Prostate gland (tissue), 2 donors: Measurements from ENCODE around the gene SERPINB2. TPM values are rescaled to one million over a fixed set of nuclear protein-coding genes. Genes with fewer than 3 reads are reported as not detected.
"Not testable (repeated sequence)": the region's sequence is repeated elsewhere in the genome, so short reads cannot be mapped to it uniquely, and the experiment has no call there.

Experiments
- DNase-seq: peaks from one replicate; pipeline ENCODE4 v3.0.0-alpha.2; 2019; ENCODE audit warnings: low spot score
- H3K27ac ChIP-seq, 2 donors: fragments of 200-600 bp; sonication (generic); 2 replicates each; pipeline ENCODE4 v1.5.1; 2017 to 2019
- H3K27me3 ChIP-seq: fragments of 200-600 bp; sonication (generic); replicated peaks from 2 replicates; pipeline ENCODE4 v1.5.1; 2019; ENCODE audit not compliant: insufficient read depth
- H3K36me3 ChIP-seq, 2 donors: fragments of 200-600 bp; sonication (generic); 1 replicate in 1 of 2; 2 replicates in 1 of 2; pipeline versions ENCODE4 v1.5.1 to v1.8.1; 2017 to 2019
- H3K4me1 ChIP-seq: fragments of 200-600 bp; sonication (generic); replicated peaks from 2 replicates; pipeline ENCODE4 v1.5.1; 2019
- H3K4me3 ChIP-seq, 2 donors: fragments of 200-600 bp; sonication (generic); 2 replicates each; pipeline ENCODE4 v1.5.1; 2017 to 2019
- H3K9me3 ChIP-seq: fragments of 200-600 bp; sonication (generic); 2 replicates; pipeline ENCODE4 v1.5.1; 2017
- POLR2A ChIP-seq: fragments of 450-650 bp; IDR thresholded peaks from one replicate; pipeline ENCODE4 v1.6.1; 2016; ENCODE audit warnings: antibody characterized with exemption, mild to moderate bottlenecking
- POLR2AphosphoS5 ChIP-seq: sonication (generic); formaldehyde crosslinking; IDR thresholded peaks from one replicate; pipeline ENCODE4 v1.6.1; 2017; ENCODE audit warnings: antibody characterized with exemption
- WGBS: methylation state at CpG from one replicate; pipeline ENCODE4 v1.1.5; 2018; 5-methylcytosine and 5-hydroxymethylcytosine counted together
- intact Hi-C: fragments of 100-400 bp; cut with DNase I; formaldehyde crosslinking; loops from one replicate; pipeline ENCODE4 v1.14.2; 2022
- total RNA-seq, 2 donors: library from RNA; depleted of rRNA; stranded (reverse); fragments of >200 nt; gene quantifications; one replicate each; pipeline ENCODE4 v1.1.0, GENCODE V29; 2016
- TF ChIP-seq, protein P1 (sequence below), 4 experiments: fragments of 200-600 bp in 2 of 4; fragments of 450-650 bp in 2 of 4; sonication (generic) in 2 of 4; IDR thresholded peaks; 1 replicate in 3 of 4; 2 replicates in 1 of 4; pipeline ENCODE4 v1.5.1; 2016 to 2019; ENCODE audit warnings: antibody characterized with exemption in 4 of 4, mild to moderate bottlenecking in 2 of 4, moderate library complexity in 2 of 4

Gene SERPINB2
- total RNA-seq, 2 donors from 2014 or later = 0.18 to 0.62 TPM

- Histone ChIP-seq H3K27me3 (no peaks in the 10 kb centered on the region), H3K4me1 (no peaks in the 10 kb centered on the region), H3K36me3 (no peaks in the 10 kb centered on the region), H3K4me3 (no peak overlapping the region), H3K9me3 (no peaks in the 10 kb centered on the region), H3K27ac (no peak overlapping the region)
- no peak for DNase-seq
- WGBS = 54% methylated on average over 8 of the region's 8 CpGs
- intact Hi-C loops = no loop called here
- no peak for TF ChIP-seq POLR2AphosphoS5
- TF ChIP-seq, protein P1, sequence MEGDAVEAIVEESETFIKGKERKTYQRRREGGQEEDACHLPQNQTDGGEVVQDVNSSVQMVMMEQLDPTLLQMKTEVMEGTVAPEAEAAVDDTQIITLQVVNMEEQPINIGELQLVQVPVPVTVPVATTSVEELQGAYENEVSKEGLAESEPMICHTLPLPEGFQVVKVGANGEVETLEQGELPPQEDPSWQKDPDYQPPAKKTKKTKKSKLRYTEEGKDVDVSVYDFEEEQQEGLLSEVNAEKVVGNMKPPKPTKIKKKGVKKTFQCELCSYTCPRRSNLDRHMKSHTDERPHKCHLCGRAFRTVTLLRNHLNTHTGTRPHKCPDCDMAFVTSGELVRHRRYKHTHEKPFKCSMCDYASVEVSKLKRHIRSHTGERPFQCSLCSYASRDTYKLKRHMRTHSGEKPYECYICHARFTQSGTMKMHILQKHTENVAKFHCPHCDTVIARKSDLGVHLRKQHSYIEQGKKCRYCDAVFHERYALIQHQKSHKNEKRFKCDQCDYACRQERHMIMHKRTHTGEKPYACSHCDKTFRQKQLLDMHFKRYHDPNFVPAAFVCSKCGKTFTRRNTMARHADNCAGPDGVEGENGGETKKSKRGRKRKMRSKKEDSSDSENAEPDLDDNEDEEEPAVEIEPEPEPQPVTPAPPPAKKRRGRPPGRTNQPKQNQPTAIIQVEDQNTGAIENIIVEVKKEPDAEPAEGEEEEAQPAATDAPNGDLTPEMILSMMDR (IDR thresholded peaks at IDR 0.05) = no peak
- no peak for TF ChIP-seq POLR2A
These were observed 40.8 kb downstream of the SERPINB2 start for GRCh38 chr18:63928331-63928730.

GRCh38 chr18:63929369-63929768 lies 41.9 kb downstream of the SERPINB2 start:
- H3K27me3 ChIP-seq, DNase-seq, H3K36me3 ChIP-seq, H3K4me3 ChIP-seq, H3K9me3 ChIP-seq, H3K27ac ChIP-seq, intact Hi-C loops, H3K4me1 ChIP-seq: not testable (repeated sequence)

DNA sequence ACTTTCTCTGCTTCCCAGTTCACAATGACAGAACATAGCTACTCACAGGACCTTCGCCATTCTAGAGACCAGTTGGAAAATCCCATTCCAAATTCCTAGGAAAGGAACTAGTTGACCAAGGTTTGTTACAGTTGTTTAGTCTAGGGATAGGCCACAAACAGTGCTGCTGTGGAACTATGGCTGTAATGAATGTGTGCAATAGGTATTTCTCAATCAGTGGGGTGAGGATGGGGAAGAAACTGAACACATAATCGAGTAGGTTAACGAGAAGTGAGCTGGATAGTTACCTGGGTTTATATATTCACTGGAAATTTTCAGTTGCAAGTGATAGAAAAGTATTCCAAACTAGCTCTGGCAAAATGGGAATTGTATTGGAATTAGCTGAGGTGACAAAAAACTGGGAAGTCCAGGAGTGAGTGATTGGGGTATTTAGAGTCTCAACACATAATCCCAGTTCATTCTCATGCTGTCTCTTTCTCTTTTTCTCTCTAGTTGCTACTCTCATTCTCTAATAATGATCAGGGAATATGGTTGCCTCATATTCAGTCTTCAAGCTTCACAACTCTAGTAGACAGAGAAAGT lies 43.4 kb downstream of the SERPINB2 start:
- no peak overlapping the region for H3K4me3 ChIP-seq
- H3K27me3 ChIP-seq = no peaks in the 10 kb centered on the region
- H3K36me3 ChIP-seq = no peaks in the 10 kb centered on the region
- intact Hi-C loops = no loop called here
- no peak for DNase-seq
- WGBS = 84% methylated on average over 3 of the region's 3 CpGs
- H3K4me1 ChIP-seq = no peaks in the 10 kb centered on the region
- TF ChIP-seq POLR2AphosphoS5 (no peak), POLR2A (no peak)
- TF ChIP-seq, protein P1 (IDR thresholded peaks at IDR 0.05) = no peak
- no peaks in the 10 kb centered on the region for H3K9me3 ChIP-seq
- H3K27ac ChIP-seq = no peak overlapping the region

DNA sequence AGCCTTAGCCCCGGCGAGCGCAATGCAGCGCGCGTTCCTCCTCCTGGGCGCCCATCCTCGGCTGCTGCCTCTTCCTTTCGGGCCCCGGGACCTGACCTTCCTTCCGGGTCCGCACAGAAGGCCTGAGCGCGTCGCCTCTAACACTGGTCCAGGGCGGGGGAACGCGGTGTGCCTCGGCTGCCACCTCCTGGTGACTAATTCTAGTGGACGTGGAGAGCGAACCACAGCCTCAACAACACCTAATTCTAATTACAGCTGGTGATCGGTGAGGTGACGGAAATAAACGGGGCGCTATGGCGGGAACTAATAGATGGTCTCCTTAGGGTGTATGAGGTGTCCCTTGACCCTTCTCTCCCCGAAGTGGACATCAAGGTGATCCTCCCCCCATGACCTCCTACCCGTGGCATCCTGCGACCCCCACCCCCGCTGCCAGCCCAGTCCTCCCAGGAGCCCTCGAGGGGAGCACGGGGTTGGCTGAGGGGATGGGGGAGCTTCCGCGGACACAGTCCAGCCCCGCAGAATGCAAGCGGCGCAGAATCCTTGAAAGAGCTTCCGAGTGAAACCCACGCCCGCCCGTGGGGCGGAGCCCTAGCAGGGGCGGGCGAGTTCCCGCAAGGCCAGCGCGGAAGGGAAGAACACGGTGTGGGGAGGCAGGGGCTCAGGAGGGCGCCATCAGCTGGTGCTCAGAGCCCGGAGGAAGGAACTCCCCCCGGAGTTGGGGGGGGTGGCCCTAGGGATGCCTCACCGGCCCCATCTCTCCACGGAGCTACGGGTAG lies 48.8 kb downstream of the SERPINB2 start:
- intact Hi-C loops = no loop called here
- Histone ChIP-seq H3K4me3 (peak overlapping the region; percentile 25 to 35), H3K36me3 (no peaks in the 10 kb centered on the region), H3K4me1 (no peaks in the 10 kb centered on the region), H3K27me3 (peaks cover 4% of the 10 kb centered on the region), H3K9me3 (no peaks in the 10 kb centered on the region), H3K27ac (no peak overlapping the region)
- TF ChIP-seq, protein P1 (IDR thresholded peaks at IDR 0.05) = peak in 3 of 4 experiments; percentile 37 to 83 (median 65)
- TF ChIP-seq POLR2A = no peak
- peak; percentile 61 for DNase-seq
- 3% methylated on average over 49 of the region's 54 CpGs for WGBS

DNA sequence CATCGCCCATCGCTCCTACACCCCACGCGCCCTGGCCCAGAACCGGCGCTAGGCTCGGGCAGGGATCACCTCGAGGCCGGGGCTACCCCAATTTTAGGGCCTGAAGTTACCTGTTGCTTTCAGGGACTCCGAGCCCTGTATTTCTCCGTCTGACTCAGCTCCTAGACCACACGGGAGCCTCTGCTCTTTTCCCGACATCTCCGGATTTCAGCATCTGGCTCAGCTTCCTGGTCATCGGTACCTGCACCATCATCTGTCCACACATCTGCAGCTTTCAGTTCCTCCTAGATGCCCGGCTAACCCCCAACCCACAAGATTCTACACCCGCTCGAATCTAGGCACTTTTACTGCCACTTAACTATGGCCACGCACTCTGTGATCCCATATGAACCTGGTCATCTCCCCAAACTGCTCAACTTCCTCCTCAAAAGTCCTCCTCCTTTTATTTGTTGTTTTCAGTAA lies 49.5 kb downstream of the SERPINB2 start:
- intact Hi-C loops = no loop called here
- Histone ChIP-seq H3K27me3 (peaks cover 4% of the 10 kb centered on the region), H3K4me3 (peak overlapping the region; percentile 25 to 35), H3K36me3 (no peaks in the 10 kb centered on the region), H3K9me3 (no peaks in the 10 kb centered on the region), H3K27ac (no peak overlapping the region), H3K4me1 (no peaks in the 10 kb centered on the region)
- TF ChIP-seq POLR2A (no peak), POLR2AphosphoS5 (no peak)
- TF ChIP-seq, protein P1 (IDR thresholded peaks at IDR 0.05) = no peak
- no peak for DNase-seq
- 33% methylated on average over 19 of the region's 19 CpGs for WGBS
